GM10248 (cell line): ENCODE data around the gene SLC38A3.

Experiments
- CTCF ChIA-PET: fragments of 300-600 bp; sonication (Branson Sonifier 250); formaldehyde crosslinking; extraction: SDS; loops from one replicate; lab custom pipeline; 2021; ENCODE audit warnings: antibody characterized with exemption; lab: Yijun Ruan, JAX
- POLR2A ChIA-PET: fragments of 350-650 bp; sonication (Branson Sonifier 250); formaldehyde crosslinking; extraction: SDS; loops from one replicate; lab custom pipeline; 2020; ENCODE audit warnings: antibody characterized with exemption; lab: Yijun Ruan, JAX
- DNase-seq: peaks from one replicate; pipeline ENCODE4 v3.0.0; 2012; ENCODE audit errors: extremely low spot score
- TF ChIP-seq, protein P1 (sequence below): IDR thresholded peaks from 2 replicates; pipeline ENCODE4 v1.5.1; 2012; ENCODE audit warnings: mild to moderate bottlenecking, low read depth; ENCODE audit errors: extremely low read depth, missing control alignments, control extremely low read depth

Gene SLC38A3

GRCh38 chr3:50173685-50174516 lies 31.2 kb upstream of the SLC38A3 start:
- POLR2A ChIA-PET: interaction anchor here (0.5 kb wide), 1 partner anchor 154 kb away, joined by 4 read pairs; no protein-coding TSS in a partner anchor

GRCh38 chr3:50174517-50174895 lies 30.6 kb upstream of the SLC38A3 start:
- TF ChIP-seq, protein P1, sequence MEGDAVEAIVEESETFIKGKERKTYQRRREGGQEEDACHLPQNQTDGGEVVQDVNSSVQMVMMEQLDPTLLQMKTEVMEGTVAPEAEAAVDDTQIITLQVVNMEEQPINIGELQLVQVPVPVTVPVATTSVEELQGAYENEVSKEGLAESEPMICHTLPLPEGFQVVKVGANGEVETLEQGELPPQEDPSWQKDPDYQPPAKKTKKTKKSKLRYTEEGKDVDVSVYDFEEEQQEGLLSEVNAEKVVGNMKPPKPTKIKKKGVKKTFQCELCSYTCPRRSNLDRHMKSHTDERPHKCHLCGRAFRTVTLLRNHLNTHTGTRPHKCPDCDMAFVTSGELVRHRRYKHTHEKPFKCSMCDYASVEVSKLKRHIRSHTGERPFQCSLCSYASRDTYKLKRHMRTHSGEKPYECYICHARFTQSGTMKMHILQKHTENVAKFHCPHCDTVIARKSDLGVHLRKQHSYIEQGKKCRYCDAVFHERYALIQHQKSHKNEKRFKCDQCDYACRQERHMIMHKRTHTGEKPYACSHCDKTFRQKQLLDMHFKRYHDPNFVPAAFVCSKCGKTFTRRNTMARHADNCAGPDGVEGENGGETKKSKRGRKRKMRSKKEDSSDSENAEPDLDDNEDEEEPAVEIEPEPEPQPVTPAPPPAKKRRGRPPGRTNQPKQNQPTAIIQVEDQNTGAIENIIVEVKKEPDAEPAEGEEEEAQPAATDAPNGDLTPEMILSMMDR: no peak
- no peak for DNase-seq
- CTCF ChIA-PET: interaction anchor here (0.8 to 1.0 kb wide), 2 partner anchors 16 to 18 kb away, joined by 3 read pairs; no protein-coding TSS in a partner anchor
- POLR2A ChIA-PET: interaction anchor here (0.5 kb wide), 1 partner anchor 155 kb away, joined by 4 read pairs; no protein-coding TSS in a partner anchor

More at GRCh38 chr3:50173685-50174516, 31.2 kb upstream of the SLC38A3 start:
- CTCF ChIA-PET: interaction anchor here (0.8 to 1.7 kb wide), 5 partner anchors 8 to 21 kb away, joined by 3 to 5 read pairs (median 4); no protein-coding TSS in a partner anchor
- DNase-seq: no peak
- TF ChIP-seq, protein P1: no peak

DNA sequence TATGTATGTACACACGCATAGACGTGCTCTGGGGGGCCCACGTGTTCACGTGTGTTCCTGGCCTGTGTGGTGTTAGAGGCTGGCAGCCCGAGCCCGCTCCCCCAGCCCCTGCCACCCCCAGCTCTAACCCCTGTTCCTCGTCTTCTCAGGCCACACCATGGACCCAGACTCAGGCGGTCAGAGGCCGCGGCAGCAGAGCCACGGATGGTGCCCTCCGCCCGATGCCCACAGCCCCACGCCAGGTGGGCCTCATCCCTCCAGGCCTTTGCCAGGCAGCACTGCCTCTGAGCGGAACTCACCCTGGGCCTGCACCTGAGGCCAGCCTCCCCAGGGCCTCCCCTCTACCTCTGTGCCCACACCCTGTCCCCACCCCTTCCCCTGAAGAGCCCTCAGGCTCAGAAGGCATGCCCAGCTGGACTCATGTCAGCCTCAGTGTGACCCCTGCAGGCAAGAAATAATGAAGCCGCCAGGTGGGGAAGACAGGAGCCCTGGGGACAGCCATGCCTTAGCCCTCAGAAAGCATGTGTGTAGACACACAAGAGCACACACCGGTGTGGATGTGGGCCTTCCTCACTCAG lies 30.0 kb upstream of the SLC38A3 start:
- DNase-seq: no peak
- CTCF ChIA-PET: interaction anchor here (0.8 to 1.5 kb wide), 4 partner anchors 14 to 19 kb away, joined by 3 to 4 read pairs (median 3); no protein-coding TSS in a partner anchor
- POLR2A ChIA-PET: no interaction called here
- TF ChIP-seq, protein P1: no peak

- ChIA-PET POLR2A (no interaction called here), CTCF (no interaction called here)
- no peak for DNase-seq
- TF ChIP-seq, protein P1: no peak
Measured at GRCh38 chr3:50177346-50177745, 27.7 kb upstream of the SLC38A3 start.

DNA sequence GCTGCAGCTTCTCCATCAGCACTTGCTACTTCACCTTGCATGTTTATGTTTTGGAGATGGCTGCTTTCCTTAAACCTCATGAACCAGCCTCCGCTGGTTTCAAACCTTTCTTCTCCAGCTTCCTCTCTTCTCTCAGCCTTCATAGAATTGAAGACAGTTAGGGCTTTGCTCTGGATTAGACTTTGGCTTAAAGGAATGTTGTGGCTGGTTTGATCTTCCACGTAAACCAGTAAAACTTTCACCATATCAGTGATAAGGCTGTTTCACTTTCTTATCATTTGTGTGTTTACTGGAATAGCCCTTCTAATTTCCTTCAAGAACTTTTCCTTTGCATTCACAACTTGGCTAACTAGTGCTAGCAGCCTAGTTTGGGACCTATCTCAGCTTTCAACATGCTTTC lies 25.4 kb upstream of the SLC38A3 start:
- no peak for DNase-seq
- ChIA-PET CTCF (interaction anchor here (1.0 to 1.6 kb wide), 4 partner anchors 11 to 59 kb away, joined by 3 to 4 read pairs (median 3); partner anchors contain the start of gene GNAT1), POLR2A (no interaction called here)
- TF ChIP-seq, protein P1: no peak

- no peak for DNase-seq
- TF ChIP-seq, protein P1: no peak
- CTCF ChIA-PET: interaction anchor here (0.9 to 16.1 kb wide), 8 partner anchors 9 to 59 kb away, joined by 3 to 393 read pairs (median 4); no protein-coding TSS in a partner anchor
- POLR2A ChIA-PET: no interaction called here
Measured at GRCh38 chr3:50181985-50182384, 23.1 kb upstream of the SLC38A3 start.
